Panc1 (cell line): ENCODE data around the gene NRSN1. TPM values are rescaled to one million over a fixed set of nuclear protein-coding genes. Genes with fewer than 3 reads are reported as not detected.

Experiments used
- ATAC-seq: fragments of 200-7000 bp; cut with Tn5 transposase; 2 replicates; pipeline ENCODE4 v1.9.1; 2020; ENCODE audit warnings: mild to moderate bottlenecking, moderate library complexity
- BruUV-seq: library from RNA; stranded (reverse); fragments of 400-500 nt; replicated peaks from 2 replicates; lab custom pipeline; 2021; lab: Mats Ljungman, UMichigan
- CTCF ChIA-PET: fragments of 300-600 bp; sonication (Branson Sonifier 250); formaldehyde crosslinking; loops from one replicate; lab custom pipeline; 2022; ENCODE audit warnings: antibody characterized with exemption; lab: Charles Lee
- POLR2A ChIA-PET: fragments of 300-600 bp; sonication (Branson Sonifier 250); formaldehyde crosslinking; loops from one replicate; lab custom pipeline; 2022; ENCODE audit warnings: antibody characterized with exemption; lab: Charles Lee
- DNase-seq: peaks from one replicate; pipeline ENCODE4 v3.0.0-alpha.2; 2010; ENCODE audit warnings: low read depth, low spot score
- H3K27ac ChIP-seq: 2 replicates; pipeline ENCODE4 v1.5.1; 2011; ENCODE audit warnings: mild to moderate bottlenecking, low read length, inconsistent platforms
- H3K27me3 ChIP-seq: fragments of 200-500 bp; sonication (Bioruptor generic); 2 replicates; pipeline ENCODE4 v1.6.0; 2014; ENCODE audit warnings: low read length, inconsistent platforms; ENCODE audit not compliant: control insufficient read depth, insufficient read depth
- H3K36me3 ChIP-seq: fragments of 200-500 bp; sonication (Bioruptor generic); 2 replicates; pipeline ENCODE4 v1.5.1; 2014; ENCODE audit warnings: inconsistent platforms, mild to moderate bottlenecking, low read length, moderate library complexity; ENCODE audit not compliant: control insufficient read depth, insufficient read depth
- H3K4me1 ChIP-seq: 2 replicates; pipeline ENCODE4 v1.5.1; 2011; ENCODE audit warnings: inconsistent platforms, mild to moderate bottlenecking, low read length, moderate library complexity; ENCODE audit not compliant: control insufficient read depth, insufficient read depth
- H3K4me3 ChIP-seq, 2 experiments: 2 replicates each; pipeline ENCODE4 v1.5.1; 2011 to 2012; ENCODE audit warnings: low read depth in 2 of 2, low read length in 2 of 2, mild to moderate bottlenecking in 2 of 2, inconsistent platforms in 1 of 2, moderate library complexity in 1 of 2
- H3K9me3 ChIP-seq: fragments of 200-500 bp; sonication (Bioruptor generic); 2 replicates; pipeline ENCODE4 v1.5.1; 2014; ENCODE audit warnings: low read depth, mild to moderate bottlenecking, inconsistent platforms, low read length, moderate library complexity; ENCODE audit not compliant: control insufficient read depth, insufficient read depth
- POLR2AphosphoS5 ChIP-seq: IDR thresholded peaks from 2 replicates; pipeline ENCODE4 v1.6.1; 2012; ENCODE audit warnings: mild to moderate bottlenecking, low read depth, low read length, moderate library complexity
- REST ChIP-seq, 2 experiments: IDR thresholded peaks; 2 replicates each; pipeline ENCODE4 v1.6.1; 2011 to 2012; ENCODE audit warnings: low read depth in 2 of 2, control low read depth in 1 of 2, low read length in 1 of 2, mild to moderate bottlenecking in 1 of 2, moderate library complexity in 1 of 2; ENCODE audit not compliant: insufficient read depth in 1 of 2
- SIN3A ChIP-seq: IDR thresholded peaks from 2 replicates; pipeline ENCODE4 v1.6.1; 2012; ENCODE audit warnings: low read depth, mild to moderate bottlenecking, low read length, moderate library complexity, borderline replicate concordance; ENCODE audit not compliant: insufficient read depth
- TCF7L2 ChIP-seq: IDR thresholded peaks from 2 replicates; pipeline ENCODE4 v1.6.1; 2011; ENCODE audit warnings: mild to moderate bottlenecking, low read depth, low read length, inconsistent platforms
- in situ Hi-C: cut with HindIII; loops from 2 replicates; pipeline ENCODE4 v1.10.0; 2016; ENCODE audit warnings: low sequenced_read_pairs, low pct_unique_long_range_greater_than_20kb
- intact Hi-C: fragments of 100-400 bp; cut with micrococcal nuclease; formaldehyde crosslinking; loops from one replicate; pipeline ENCODE4 v1.10.0; 2022; ENCODE audit not compliant: unreplicated experiment
- total RNA-seq: library from RNA; stranded (reverse); gene quantifications from one replicate; pipeline ENCODE4 v1.2.1, GENCODE V29; 2021; ENCODE audit not compliant: unreplicated experiment
- TF ChIP-seq, protein P1 (sequence below): fragments of 450-650 bp; IDR thresholded peaks from 2 replicates; pipeline ENCODE4 v1.5.1; 2017; ENCODE audit warnings: mild to moderate bottlenecking

Gene NRSN1
- total RNA-seq, 1 experiment from 2014 or later = not detected

- intact Hi-C loops = no loop called here
- no TSS peak for BruUV-seq
- TF ChIP-seq POLR2AphosphoS5 (no peak), SIN3A (no peak), REST (IDR thresholded peaks at IDR 0.05; ENCODE audit: insufficient read depth in 1 of 2, low read depth in 2 of 2, low read length in 1 of 2) (no peak), TCF7L2 (no peak)
- TF ChIP-seq, protein P1, sequence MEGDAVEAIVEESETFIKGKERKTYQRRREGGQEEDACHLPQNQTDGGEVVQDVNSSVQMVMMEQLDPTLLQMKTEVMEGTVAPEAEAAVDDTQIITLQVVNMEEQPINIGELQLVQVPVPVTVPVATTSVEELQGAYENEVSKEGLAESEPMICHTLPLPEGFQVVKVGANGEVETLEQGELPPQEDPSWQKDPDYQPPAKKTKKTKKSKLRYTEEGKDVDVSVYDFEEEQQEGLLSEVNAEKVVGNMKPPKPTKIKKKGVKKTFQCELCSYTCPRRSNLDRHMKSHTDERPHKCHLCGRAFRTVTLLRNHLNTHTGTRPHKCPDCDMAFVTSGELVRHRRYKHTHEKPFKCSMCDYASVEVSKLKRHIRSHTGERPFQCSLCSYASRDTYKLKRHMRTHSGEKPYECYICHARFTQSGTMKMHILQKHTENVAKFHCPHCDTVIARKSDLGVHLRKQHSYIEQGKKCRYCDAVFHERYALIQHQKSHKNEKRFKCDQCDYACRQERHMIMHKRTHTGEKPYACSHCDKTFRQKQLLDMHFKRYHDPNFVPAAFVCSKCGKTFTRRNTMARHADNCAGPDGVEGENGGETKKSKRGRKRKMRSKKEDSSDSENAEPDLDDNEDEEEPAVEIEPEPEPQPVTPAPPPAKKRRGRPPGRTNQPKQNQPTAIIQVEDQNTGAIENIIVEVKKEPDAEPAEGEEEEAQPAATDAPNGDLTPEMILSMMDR = no peak
- ChIA-PET POLR2A (no interaction called here), CTCF (no interaction called here)
- no peaks in the 10 kb centered on the region; the same call in 1 of the 2 replicates for H3K27me3 ChIP-seq
- in situ Hi-C loops = no loop called here
- H3K36me3 ChIP-seq = no peaks in the 10 kb centered on the region
- no peaks in the 10 kb centered on the region for H3K9me3 ChIP-seq
- no peaks in the 10 kb centered on the region for H3K4me1 ChIP-seq
- no peak for DNase-seq
- no peak overlapping the region for H3K27ac ChIP-seq
- no peak overlapping the region for H3K4me3 ChIP-seq
- ATAC-seq = no peak
These were observed 9.0 kb upstream of the NRSN1 start for GRCh38 chr6:24117021-24117420.

- no peaks in the 10 kb centered on the region for H3K9me3 ChIP-seq
- in situ Hi-C loops (no loop called here), intact Hi-C loops (no loop called here)
- DNase-seq (no peak), ATAC-seq (no peak)
- CTCF ChIA-PET = no interaction called here
- no peaks in the 10 kb centered on the region for H3K36me3 ChIP-seq
- H3K4me1 ChIP-seq = no peaks in the 10 kb centered on the region
- no TSS peak for BruUV-seq
- no peak overlapping the region for H3K27ac ChIP-seq
- POLR2A ChIA-PET = no interaction called here
- TF ChIP-seq, protein P1 = no peak
- TF ChIP-seq SIN3A = no peak
- no peak for TF ChIP-seq TCF7L2
- TF ChIP-seq REST (IDR thresholded peaks at IDR 0.05; ENCODE audit: insufficient read depth in 1 of 2, low read depth in 2 of 2, low read length in 1 of 2) = no peak
- TF ChIP-seq POLR2AphosphoS5 = no peak
- H3K4me3 ChIP-seq = no peak overlapping the region
- peaks cover 2% of the 10 kb centered on the region for H3K27me3 ChIP-seq
These were observed 3.9 kb upstream of the NRSN1 start for GRCh38 chr6:24122139-24122538.
